WTC11 (cell line): ENCODE measurements around the gene TUBGCP6.

Experiments used
- CBFB ChIP-seq: sonication (generic); formaldehyde crosslinking; IDR thresholded peaks from 2 replicates; pipeline ENCODE4 v1.8.1; 2022; ENCODE audit warnings: mild to moderate bottlenecking, low read depth, missing genetic modification reagents
- CTCF ChIP-seq: fragments of 200-600 bp; IDR thresholded peaks from 2 replicates; pipeline ENCODE4 v1.8.0; 2022; ENCODE audit warnings: antibody characterized with exemption
- SP1 ChIP-seq: sonication (generic); formaldehyde crosslinking; conservative IDR thresholded peaks from 2 replicates; pipeline ENCODE4 v1.8.1; 2022; ENCODE audit warnings: missing genetic modification reagents
- STAT6 ChIP-seq: sonication (generic); formaldehyde crosslinking; conservative IDR thresholded peaks from 2 replicates; pipeline ENCODE4 v1.8.1; 2023; ENCODE audit warnings: mild to moderate bottlenecking, low read depth, missing genetic modification reagents, moderate library complexity
- USF1 ChIP-seq: sonication (generic); formaldehyde crosslinking; IDR thresholded peaks from 2 replicates; pipeline ENCODE4 v1.8.0; 2022; ENCODE audit warnings: mild to moderate bottlenecking, missing genetic modification reagents

- TF ChIP-seq CTCF = no peak
- no peak for TF ChIP-seq SP1 (CRISPR knock-in tag)
- TF ChIP-seq CBFB (CRISPR knock-in tag) = no peak
- TF ChIP-seq USF1 = no peak
- TF ChIP-seq STAT6 (CRISPR knock-in tag) = no peak
Measured at GRCh38 chr22:50287731-50288130, 42.9 kb upstream of the TUBGCP6 start.
